HepG2 (cell line): ENCODE measurements around the gene GDAP2. TPM values are rescaled to one million over a fixed set of nuclear protein-coding genes. Genes with fewer than 3 reads are reported as not detected.

Experiments
- FOXJ3 ChIP-seq: sonication (generic); formaldehyde crosslinking; IDR thresholded peaks from 2 replicates; pipeline ENCODE4 v1.4.0; 2020; ENCODE audit warnings: missing genetic modification reagents, mild to moderate bottlenecking, borderline replicate concordance
- HMG20A ChIP-seq: IDR thresholded peaks from 2 replicates; pipeline ENCODE4 v1.6.1; 2016; ENCODE audit warnings: borderline replicate concordance
- KDM4B ChIP-seq: sonication (generic); formaldehyde crosslinking; IDR thresholded peaks from 2 replicates; pipeline ENCODE4 v1.4.0; 2020; ENCODE audit warnings: missing genetic modification reagents
- KLF9 ChIP-seq: IDR thresholded peaks from 2 replicates; pipeline ENCODE4 v1.6.1; 2016; ENCODE audit warnings: low read depth
- MIXL1 ChIP-seq: IDR thresholded peaks from 2 replicates; pipeline ENCODE4 v1.6.1; 2016
- MTF1 ChIP-seq: sonication (generic); formaldehyde crosslinking; IDR thresholded peaks from 2 replicates; pipeline ENCODE4 v1.5.0; 2020; ENCODE audit warnings: missing genetic modification reagents
- MYC ChIP-seq: sonication (generic); formaldehyde crosslinking; IDR thresholded peaks from 2 replicates; pipeline ENCODE4 v1.9.0; 2021; ENCODE audit warnings: missing genetic modification reagents, borderline replicate concordance
- NFE2L2 ChIP-seq: fragments of 150-350 bp; IDR thresholded peaks from 2 replicates; pipeline ENCODE4 v1.6.1; 2014; ENCODE audit warnings: low read length
- PRDM10 ChIP-seq: sonication (generic); formaldehyde crosslinking; IDR thresholded peaks from 2 replicates; pipeline ENCODE4 v1.4.0; 2020; ENCODE audit warnings: low read depth, missing genetic modification reagents
- PRPF4 ChIP-seq: fragments of 200-400 bp; formaldehyde crosslinking; IDR thresholded peaks from 2 replicates; pipeline ENCODE4 v1.6.1; 2016; ENCODE audit warnings: low read length, low read depth; ENCODE audit not compliant: poor library complexity, severe bottlenecking
- REST ChIP-seq, 2 experiments: IDR thresholded peaks; 2 replicates each; pipeline ENCODE4 v1.6.1; 2011 to 2012; ENCODE audit warnings: low read length in 2 of 2, borderline replicate concordance in 1 of 2, low read depth in 1 of 2, mild to moderate bottlenecking in 1 of 2, moderate library complexity in 1 of 2
- SALL1 ChIP-seq: sonication (generic); formaldehyde crosslinking; IDR thresholded peaks from 2 replicates; pipeline ENCODE4 v1.8.0; 2022; ENCODE audit warnings: mild to moderate bottlenecking, missing genetic modification reagents
- SP4 ChIP-seq: sonication (generic); formaldehyde crosslinking; IDR thresholded peaks from 2 replicates; pipeline ENCODE4 v1.8.1; 2023; ENCODE audit warnings: mild to moderate bottlenecking, missing genetic modification reagents
- TCF12 ChIP-seq, 2 experiments: fragments of 450-650 bp in 1 of 2; sonication (generic) in 1 of 2; formaldehyde crosslinking in 1 of 2; IDR thresholded peaks; 2 replicates each; pipeline versions ENCODE4 v1.6.1 to v1.8.0; 2017 to 2022; ENCODE audit warnings: antibody characterized with exemption in 1 of 2, mild to moderate bottlenecking in 1 of 2, missing genetic modification reagents in 1 of 2, moderate library complexity in 1 of 2
- WIZ ChIP-seq: sonication (generic); formaldehyde crosslinking; IDR thresholded peaks from 2 replicates; pipeline ENCODE4 v1.5.1; 2020; ENCODE audit warnings: mild to moderate bottlenecking, missing genetic modification reagents
- ZNF331 ChIP-seq: sonication (generic); formaldehyde crosslinking; IDR thresholded peaks from 2 replicates; pipeline ENCODE4 v1.4.0; 2020; ENCODE audit warnings: missing genetic modification reagents
- ZNF34 ChIP-seq: sonication (generic); formaldehyde crosslinking; IDR thresholded peaks from 2 replicates; pipeline ENCODE4 v1.4.0; 2020; ENCODE audit warnings: mild to moderate bottlenecking, missing genetic modification reagents, borderline replicate concordance
- ZNF484 ChIP-seq: sonication (generic); formaldehyde crosslinking; IDR thresholded peaks from 2 replicates; pipeline ENCODE4 v1.5.1; 2020; ENCODE audit warnings: mild to moderate bottlenecking, low read depth, missing genetic modification reagents, borderline replicate concordance
- ZNF496 ChIP-seq: sonication (generic); formaldehyde crosslinking; IDR thresholded peaks from 2 replicates; pipeline ENCODE4 v1.8.1; 2023; ENCODE audit warnings: mild to moderate bottlenecking, moderate library complexity, missing genetic modification reagents; ENCODE audit not compliant: insufficient replicate concordance
- ZNF510 ChIP-seq: sonication (generic); formaldehyde crosslinking; IDR thresholded peaks from 2 replicates; pipeline ENCODE4 v1.4.0; 2020; ENCODE audit warnings: low read depth, mild to moderate bottlenecking, missing genetic modification reagents
- ZNF567 ChIP-seq: sonication (generic); formaldehyde crosslinking; IDR thresholded peaks from 2 replicates; pipeline ENCODE4 v1.8.1; 2023; ENCODE audit warnings: mild to moderate bottlenecking, missing genetic modification reagents, borderline replicate concordance
- ZNF607 ChIP-seq: sonication (generic); formaldehyde crosslinking; IDR thresholded peaks from 2 replicates; pipeline ENCODE4 v1.5.1; 2020; ENCODE audit warnings: missing genetic modification reagents, mild to moderate bottlenecking, borderline replicate concordance
- ZNF703 ChIP-seq: sonication (generic); formaldehyde crosslinking; IDR thresholded peaks from 2 replicates; pipeline ENCODE4 v1.5.1; 2020; ENCODE audit warnings: missing genetic modification reagents, mild to moderate bottlenecking, moderate library complexity, borderline replicate concordance
- polyA plus RNA-seq, 8 experiments: library from polyadenylated mRNA; depleted of rRNA in 3 of 8; stranded (reverse) in 7 of 8; unstranded in 1 of 8; fragments of >200 nt; fragmentation: Illumina TruSeq in 4 of 8; extraction: Trizol in 4 of 8; gene quantifications; 2 replicates each; pipeline versions ENCODE4 v1.2.1 to v1.2.3, GENCODE V29; 2011 to 2016; ENCODE audit warnings: low read depth in 4 of 8, missing spikeins in 1 of 8, mixed read lengths in 1 of 8; ENCODE audit not compliant: insufficient read depth in 1 of 8
- total RNA-seq, 5 experiments: library from RNA; depleted of rRNA; stranded (reverse); fragments of >200 nt; fragmentation: Illumina TruSeq; extraction: Trizol; gene quantifications; 2 replicates each; pipeline ENCODE4 v1.2.3, GENCODE V29; 2016; ENCODE audit warnings: low read depth in 1 of 5

The GDAP2 gene
- total and polyA plus RNA-seq, 2 of the 13 experiments (the other 11 are each of a cell fraction or from before 2014, with no cell fraction given), result 11.4 to 23.2 TPM

- TF ChIP-seq PRDM10 (CRISPR knock-in tag), result peak; percentile 77
- peak; percentile 60; the same call in 1 of the 2 replicates for TF ChIP-seq KLF9 (CRISPR knock-in tag)
- TF ChIP-seq HMG20A, result no peak; the same call in 1 of the 2 replicates
- peak; percentile 45; the same call in 1 of the 2 replicates for TF ChIP-seq ZNF34 (CRISPR knock-in tag)
- no peak for TF ChIP-seq MTF1 (CRISPR knock-in tag)
- 0 out of 2 replicates have a peak, but pooled peaks have one; percentile 9 for TF ChIP-seq WIZ
- no peak for TF ChIP-seq PRPF4
- TF ChIP-seq SP4 (CRISPR knock-in tag), result peak; percentile 83; the same call in 1 of the 2 replicates
- TF ChIP-seq ZNF331 (CRISPR knock-in tag), result no peak
- peak; percentile 70 for TF ChIP-seq SALL1
- no peak for TF ChIP-seq MIXL1 (CRISPR knock-in tag)
- no peak for TF ChIP-seq ZNF484 (CRISPR knock-in tag)
- no peak for TF ChIP-seq ZNF496
- TF ChIP-seq ZNF607, result no peak
- no peak for TF ChIP-seq ZNF703 (CRISPR knock-in tag)
- no peak for TF ChIP-seq ZNF510 (CRISPR knock-in tag)
- TF ChIP-seq NFE2L2, result no peak
- TF ChIP-seq REST (IDR thresholded peaks at IDR 0.05; ENCODE audit: borderline replicate concordance in 1 of 2, low read depth in 1 of 2, low read length in 2 of 2), result no peak
- TF ChIP-seq FOXJ3, result no peak
- TF ChIP-seq MYC, result peak; percentile 97
- TF ChIP-seq KDM4B (CRISPR knock-in tag), result no peak
- TF ChIP-seq TCF12 (IDR thresholded peaks at IDR 0.05), result no peak
- TF ChIP-seq TCF12 (CRISPR knock-in tag; IDR thresholded peaks at IDR 0.05), result no peak
- TF ChIP-seq ZNF567 (CRISPR knock-in tag), result no peak
These were observed at the start of gene GDAP2, which contains the start of gene WDR3 (continued) for GRCh38 chr1:117929343-117930172.
